BJ (cell line): Measurements from ENCODE around the gene GRIK3. TPM values are rescaled to one million over a fixed set of nuclear protein-coding genes. Genes with fewer than 3 reads are reported as not detected.

Experiments used
- CTCF ChIA-PET: fragments of 350-600 bp; formaldehyde crosslinking; extraction: SDS; loops from one replicate; lab custom pipeline; 2021; ENCODE audit warnings: antibody characterized with exemption, inconsistent platforms; lab: Yijun Ruan, JAX
- POLR2A ChIA-PET: fragments of 300-600 bp; sonication (Branson Sonifier 250); formaldehyde crosslinking; extraction: SDS; loops from one replicate; lab custom pipeline; 2021; ENCODE audit warnings: antibody characterized with exemption; lab: Charles Lee
- DNase-seq: peaks from one replicate; pipeline ENCODE4 v3.0.0-alpha.2; 2011; ENCODE audit warnings: low read depth
- H3K27me3 ChIP-seq: 2 replicates; pipeline ENCODE4 v1.6.0; 2011; ENCODE audit warnings: low read length; ENCODE audit not compliant: control insufficient read depth, insufficient read depth
- H3K36me3 ChIP-seq: 2 replicates; pipeline ENCODE4 v1.5.1; 2011; ENCODE audit warnings: low read length; ENCODE audit not compliant: control insufficient read depth, insufficient read depth
- H3K4me3 ChIP-seq: 2 replicates; pipeline ENCODE4 v1.5.1; 2011; ENCODE audit warnings: low read depth, mild to moderate bottlenecking, control low read depth, low read length
- CTCF ChIP-seq: IDR thresholded peaks from 2 replicates; pipeline ENCODE4 v1.5.1; 2011; ENCODE audit warnings: low read depth, mild to moderate bottlenecking, control low read depth, inconsistent platforms, low read length, moderate library complexity; ENCODE audit not compliant: insufficient read depth
- polyA plus RNA-seq: library from polyadenylated mRNA; depleted of rRNA; stranded (reverse); fragments of >200 nt; gene quantifications from 2 replicates; pipeline ENCODE4 v1.2.3, GENCODE V29; 2011

GRIK3 gene
- polyA plus RNA-seq, 1 experiment, result not detected

GRCh38 chr1:36805979-36806640, 228.2 kb downstream of the GRIK3 start:
- no peaks in the 10 kb centered on the region for H3K36me3 ChIP-seq
- no peak overlapping the region for H3K4me3 ChIP-seq
- DNase-seq, result no peak
- TF ChIP-seq CTCF, result no peak
- H3K27me3 ChIP-seq, result no peaks in the 10 kb centered on the region
- CTCF ChIA-PET, result no interaction called here
- POLR2A ChIA-PET, result no interaction called here

GRCh38 chr1:36804669-36805314, 229.5 kb downstream of the GRIK3 start:
- Histone ChIP-seq H3K36me3 (no peaks in the 10 kb centered on the region), H3K27me3 (no peaks in the 10 kb centered on the region), H3K4me3 (no peak overlapping the region)
- ChIA-PET POLR2A (no interaction called here), CTCF (no interaction called here)
- no peak for DNase-seq
- TF ChIP-seq CTCF, result no peak

DNA sequence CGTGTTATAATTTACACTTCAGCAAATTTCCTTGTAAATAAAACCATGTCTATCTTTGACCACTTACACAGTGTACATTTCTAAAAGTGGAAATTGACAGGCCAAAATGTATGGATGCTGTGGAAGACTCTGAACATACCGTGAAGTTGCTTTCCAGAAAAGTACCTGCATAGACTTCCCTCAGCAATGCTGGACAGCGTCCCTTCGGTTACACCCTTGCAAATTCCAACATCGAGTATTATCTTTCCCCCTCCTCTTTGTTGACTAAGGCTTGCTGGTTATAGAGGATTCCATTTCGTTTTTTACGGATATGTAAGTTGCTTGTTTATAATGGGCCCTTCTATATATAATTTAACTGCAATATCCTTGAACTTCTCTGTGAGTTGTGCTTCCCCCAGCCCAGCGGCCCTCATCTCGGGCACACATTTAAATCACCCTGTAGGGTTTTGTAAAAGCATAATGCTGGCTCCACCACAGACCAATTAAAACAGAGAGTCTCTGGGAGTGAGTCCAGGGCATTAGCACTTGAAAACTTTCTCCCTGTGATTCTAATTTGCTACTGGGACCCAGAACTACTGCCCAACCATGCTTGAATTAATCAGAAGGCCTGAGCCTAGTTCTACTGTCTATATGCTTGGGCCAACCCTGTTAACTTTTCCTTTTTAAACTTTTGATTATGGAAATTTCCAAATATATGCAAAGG, 230.3 kb downstream of the GRIK3 start:
- Histone ChIP-seq H3K36me3 (no peaks in the 10 kb centered on the region), H3K27me3 (no peaks in the 10 kb centered on the region), H3K4me3 (no peak overlapping the region)
- ChIA-PET POLR2A (no interaction called here), CTCF (no interaction called here)
- TF ChIP-seq CTCF, result no peak
- DNase-seq, result no peak

GRCh38 chr1:36802018-36802417, 232.3 kb downstream of the GRIK3 start:
- ChIA-PET CTCF (no interaction called here), POLR2A (no interaction called here)
- DNase-seq, result no peak
- H3K36me3 ChIP-seq, result no peaks in the 10 kb centered on the region
- TF ChIP-seq CTCF, result no peak
- H3K27me3 ChIP-seq, result no peaks in the 10 kb centered on the region
- no peak overlapping the region for H3K4me3 ChIP-seq

- CTCF ChIA-PET, result no interaction called here
- DNase-seq, result no peak
- no peaks in the 10 kb centered on the region for H3K36me3 ChIP-seq
- H3K27me3 ChIP-seq, result no peaks in the 10 kb centered on the region
- no peak for TF ChIP-seq CTCF
- no peak overlapping the region for H3K4me3 ChIP-seq
- POLR2A ChIA-PET, result no interaction called here
Observed at GRCh38 chr1:36797761-36798160, 236.6 kb downstream of the GRIK3 start.
